ENCODE results near the gene TYW1.
"Not testable (repeated sequence)": the region's sequence is repeated elsewhere in the genome, so short reads cannot be mapped to it uniquely, and the experiment has no call there.

TYW1 gene

DNA sequence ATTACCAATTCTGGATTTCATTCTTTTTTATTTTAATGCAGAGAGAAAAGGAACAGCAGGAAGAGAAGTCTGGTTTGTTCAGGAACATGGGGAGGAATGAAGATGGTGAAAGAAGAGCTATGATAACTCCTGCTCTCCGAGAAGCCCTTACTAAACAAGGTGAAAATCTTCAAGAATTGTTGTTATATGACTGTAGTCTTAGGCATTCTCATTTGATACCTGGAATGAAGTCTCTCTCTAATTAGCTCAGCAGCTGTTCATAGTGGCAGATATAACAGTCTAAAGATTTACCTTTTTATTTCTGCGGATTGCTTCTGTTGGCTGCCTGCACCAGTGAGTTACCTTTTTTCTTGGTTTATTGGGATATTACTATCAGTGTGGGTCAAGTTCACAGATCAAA is 53.3 kb downstream of the TYW1 start:
- DNase-seq: not testable (repeated sequence)

DNA sequence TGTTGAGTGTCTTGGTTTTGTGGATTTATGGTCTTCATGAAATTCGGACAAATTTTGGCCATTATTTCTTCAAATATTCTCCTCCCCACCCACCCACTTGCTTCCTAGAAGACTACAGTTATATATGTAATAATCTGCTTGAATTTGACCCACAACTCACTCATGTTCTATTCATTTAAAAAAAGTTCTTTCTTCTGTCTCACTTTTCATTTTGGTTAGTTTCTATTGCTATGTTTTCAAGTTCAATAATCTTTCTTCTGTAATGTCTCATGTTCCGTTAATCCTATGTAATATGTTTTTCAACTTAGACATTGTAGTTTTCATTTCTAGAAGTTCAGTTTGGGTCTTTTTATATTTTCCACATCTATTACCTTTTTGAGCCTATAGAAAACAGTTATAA is 55.5 kb downstream of the TYW1 start:
- not testable (repeated sequence) for DNase-seq

DNA sequence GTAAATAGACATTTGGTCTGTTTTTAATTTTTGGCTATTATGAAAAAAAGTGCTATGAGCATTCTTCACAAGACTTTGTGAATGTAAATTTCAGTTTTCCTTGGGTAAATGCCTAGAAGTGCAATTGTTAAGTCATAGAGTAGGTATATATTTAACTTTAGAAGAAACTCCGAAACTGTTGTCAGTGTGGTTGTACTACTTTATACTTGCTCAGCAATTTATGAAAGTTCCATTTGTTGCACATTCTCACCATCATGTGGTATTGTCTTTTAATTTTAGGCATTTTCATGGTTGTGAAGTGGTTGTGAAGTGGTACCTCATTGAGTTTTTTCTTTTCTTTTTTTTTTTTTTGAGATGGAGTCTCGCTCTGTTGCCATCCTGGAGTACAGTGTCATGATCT is 60.0 kb downstream of the TYW1 start:
- no peak for DNase-seq

DNA sequence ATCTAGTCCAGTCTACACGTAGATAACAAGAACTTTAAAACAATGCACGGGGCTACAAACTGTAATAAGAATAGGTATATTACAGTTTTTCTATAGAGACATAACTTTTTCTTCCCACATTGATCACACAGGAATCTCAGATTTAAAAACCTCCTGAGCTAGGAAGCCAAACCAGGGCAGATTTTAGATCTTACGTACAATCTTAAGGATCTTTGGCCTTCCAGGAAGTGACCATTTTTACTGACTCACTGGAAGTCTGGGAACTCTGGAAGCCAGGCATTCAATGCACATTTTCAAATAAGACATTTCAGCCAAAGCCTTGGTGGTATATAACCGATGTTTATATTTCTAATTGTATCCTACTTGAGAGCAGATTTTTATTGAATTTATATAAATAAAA is 64.7 kb downstream of the TYW1 start:
- not testable (repeated sequence) for DNase-seq

DNA sequence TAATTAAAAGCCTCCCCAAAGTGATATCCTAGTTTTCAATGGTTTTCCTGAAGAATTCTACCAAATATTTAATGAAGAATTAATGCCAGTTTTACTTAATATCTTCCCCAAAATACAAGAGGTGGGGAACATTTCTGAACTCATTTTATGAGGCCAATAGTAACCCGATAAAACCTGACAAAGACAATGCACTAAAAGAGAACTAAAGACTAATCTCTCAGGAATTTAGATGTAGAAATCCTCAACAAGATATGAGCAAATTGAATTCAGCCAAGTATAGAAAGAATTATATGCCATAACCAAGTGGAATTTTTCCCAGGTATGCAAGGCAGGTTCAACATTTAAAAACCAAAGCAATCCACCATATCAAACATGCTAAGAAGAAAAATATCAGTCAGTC is 66.2 kb downstream of the TYW1 start:
- DNase-seq: not testable (repeated sequence)

DNA sequence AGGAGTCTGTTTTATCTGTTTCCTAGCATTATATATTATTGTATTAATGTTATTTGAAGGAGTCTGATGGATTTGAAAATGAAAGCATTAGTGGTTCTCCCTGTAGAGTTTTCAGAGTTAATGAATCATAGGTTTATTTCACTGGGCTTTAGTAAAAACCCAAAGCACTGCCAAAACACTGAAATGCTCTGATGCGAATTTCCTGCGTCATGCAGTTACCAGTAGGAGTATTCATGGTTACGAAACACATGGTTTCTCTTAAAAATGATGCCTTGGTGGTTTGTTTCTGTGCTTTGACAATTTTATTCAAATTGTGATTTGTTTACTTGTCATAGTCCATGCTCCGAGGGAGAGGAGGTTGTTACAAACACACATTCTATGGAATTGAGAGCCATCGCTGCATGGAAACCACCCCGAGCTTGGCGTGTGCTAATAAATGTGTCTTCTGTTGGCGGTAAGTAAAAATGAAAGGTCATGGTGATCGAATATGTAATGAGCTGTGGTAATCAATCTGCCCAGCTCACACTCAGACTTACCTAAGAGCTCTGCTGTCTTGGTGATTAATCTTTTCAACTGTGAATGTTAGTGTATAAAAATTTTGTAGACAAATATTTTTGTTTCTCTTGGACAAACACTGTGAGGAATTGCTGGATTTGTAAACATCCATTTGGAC is 70.5 kb downstream of the TYW1 start:
- DNase-seq: not testable (repeated sequence)

DNA sequence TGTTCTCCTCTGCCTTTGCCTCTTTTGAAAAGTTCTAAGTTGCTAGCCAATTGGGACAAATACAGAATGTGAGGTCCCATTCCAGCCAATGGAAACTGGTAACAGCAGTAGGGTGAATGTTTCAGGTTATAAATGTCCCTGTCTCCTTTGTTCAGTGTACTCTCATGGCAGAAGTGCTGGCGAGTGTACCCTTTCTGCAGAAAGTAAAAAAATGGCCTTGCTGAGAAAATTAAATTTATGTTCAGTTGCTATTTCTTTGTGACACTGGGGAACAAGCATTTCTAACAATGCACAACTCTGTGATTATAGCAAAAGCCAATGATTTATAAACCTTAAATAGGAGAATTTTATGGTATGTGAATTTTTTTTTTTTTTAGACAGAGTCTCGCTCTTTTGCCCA is 79.5 kb downstream of the TYW1 start:
- DNase-seq: not testable (repeated sequence)

DNA sequence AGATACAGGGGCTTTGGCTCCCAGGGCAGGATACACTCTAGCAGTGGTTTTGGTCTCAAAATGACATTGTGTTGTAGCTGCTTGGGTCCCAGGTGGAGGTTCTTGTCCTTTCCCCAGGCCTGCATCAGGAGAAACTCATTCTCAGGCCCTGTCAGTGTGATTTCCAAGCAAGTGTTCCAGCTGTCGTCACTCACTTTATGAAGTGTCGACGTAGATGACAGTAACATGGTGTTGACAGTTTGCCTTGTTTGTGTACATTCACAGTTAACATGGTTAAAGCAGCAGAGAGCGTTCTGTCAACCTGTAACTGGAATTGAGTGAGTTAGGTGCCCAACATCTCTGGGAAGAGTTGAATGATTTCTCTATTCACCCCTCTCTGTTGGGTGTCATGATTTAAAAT is 86.2 kb downstream of the TYW1 start:
- not testable (repeated sequence) for DNase-seq

DNA sequence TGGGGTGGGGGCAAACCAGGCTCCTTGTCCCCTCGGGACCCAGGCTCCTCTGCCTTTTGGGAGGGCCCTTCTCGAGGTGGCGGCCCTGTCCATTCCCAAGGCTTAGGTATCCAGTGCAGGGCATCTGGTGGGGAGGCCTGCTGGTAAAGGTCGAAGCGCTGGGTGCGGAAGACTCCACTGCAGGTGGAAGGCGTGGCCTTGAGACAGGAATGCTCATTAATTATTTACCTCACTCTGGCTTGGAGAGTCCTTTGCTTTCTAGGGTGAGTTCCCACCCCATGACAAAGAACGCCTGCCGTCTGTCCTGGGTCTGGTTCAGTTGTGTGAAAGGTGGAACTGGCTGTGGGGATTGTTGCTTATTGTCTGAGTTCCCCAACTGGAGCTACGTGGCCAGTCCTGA is 92.6 kb downstream of the TYW1 start:
- not testable (repeated sequence) for DNase-seq

DNA sequence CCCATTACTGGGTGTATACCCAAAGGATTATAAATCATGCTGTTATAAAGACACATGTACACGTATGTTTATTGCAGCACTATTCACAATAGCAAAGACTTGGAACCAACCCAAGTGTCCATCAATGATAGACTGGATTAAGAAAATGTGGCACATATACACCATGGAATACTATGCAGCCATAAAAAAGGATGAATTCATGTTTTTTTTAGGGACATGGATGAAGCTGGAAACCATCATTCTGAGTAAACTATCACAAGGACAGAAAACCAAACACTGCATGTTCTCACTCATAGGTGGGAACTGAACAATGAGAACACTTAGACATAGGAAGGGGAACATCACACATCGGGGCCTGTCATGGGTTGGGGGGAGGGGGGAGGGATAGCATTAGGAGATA is 94.4 kb downstream of the TYW1 start:
- not testable (repeated sequence) for DNase-seq

DNA sequence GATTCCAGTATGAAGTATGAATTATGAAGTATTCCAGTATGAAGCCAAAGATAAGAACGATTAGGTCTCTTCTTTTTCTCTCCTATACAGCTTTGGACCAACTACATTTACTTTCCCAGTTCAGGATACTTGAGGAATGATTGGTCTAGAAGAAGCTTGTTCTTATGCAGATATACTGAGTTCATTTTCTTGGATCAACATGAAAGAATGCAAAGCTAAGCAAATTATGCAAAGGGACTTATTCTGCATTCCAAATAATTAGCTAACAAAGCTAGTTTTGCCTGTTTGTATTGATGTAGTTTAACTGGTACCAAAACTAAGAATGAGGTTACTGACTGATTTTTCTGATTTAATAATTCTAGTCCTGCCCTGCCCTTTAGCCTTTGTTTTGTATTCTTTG is 101.4 kb downstream of the TYW1 start:
- DNase-seq: not testable (repeated sequence)

DNA sequence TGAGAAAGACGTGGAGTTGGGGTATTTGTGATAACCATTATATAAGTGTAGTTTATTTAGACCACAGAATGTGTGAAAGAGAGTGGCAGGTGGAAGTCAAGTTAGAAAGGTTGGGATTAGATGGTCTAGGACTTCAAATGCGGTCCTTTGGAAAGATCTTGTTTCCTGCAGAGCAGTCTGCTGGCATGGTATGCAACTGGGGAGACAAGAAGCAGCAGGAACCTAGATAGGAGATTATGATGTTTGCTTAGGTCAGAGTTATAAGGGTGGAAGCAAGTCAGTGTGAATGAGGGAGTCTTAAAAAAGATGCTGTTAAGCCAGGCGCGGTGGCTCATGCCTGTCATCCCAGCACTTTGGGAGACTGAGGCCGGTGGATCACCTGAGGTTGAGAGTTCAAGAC is 102.8 kb downstream of the TYW1 start:
- DNase-seq: not testable (repeated sequence)

DNA sequence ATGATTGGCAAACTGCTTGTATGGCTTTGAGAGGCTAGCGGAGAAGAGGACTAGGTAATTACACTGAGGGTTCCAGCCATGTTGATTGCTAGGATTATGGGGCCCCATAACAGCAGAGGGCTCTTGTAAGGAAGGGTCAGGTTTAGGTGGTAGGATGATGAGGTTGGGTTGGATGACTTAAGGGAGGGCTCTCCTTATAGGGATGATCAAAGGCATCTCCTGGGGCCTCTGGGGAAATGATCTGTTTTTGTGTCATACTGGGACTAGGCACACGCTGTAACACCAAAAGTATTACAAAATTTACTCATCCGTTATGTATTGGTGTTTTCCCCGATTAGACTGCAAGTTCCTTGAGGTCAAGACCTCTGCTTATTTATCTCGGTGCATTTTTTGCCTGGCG is 103.4 kb downstream of the TYW1 start:
- not testable (repeated sequence) for DNase-seq

DNA sequence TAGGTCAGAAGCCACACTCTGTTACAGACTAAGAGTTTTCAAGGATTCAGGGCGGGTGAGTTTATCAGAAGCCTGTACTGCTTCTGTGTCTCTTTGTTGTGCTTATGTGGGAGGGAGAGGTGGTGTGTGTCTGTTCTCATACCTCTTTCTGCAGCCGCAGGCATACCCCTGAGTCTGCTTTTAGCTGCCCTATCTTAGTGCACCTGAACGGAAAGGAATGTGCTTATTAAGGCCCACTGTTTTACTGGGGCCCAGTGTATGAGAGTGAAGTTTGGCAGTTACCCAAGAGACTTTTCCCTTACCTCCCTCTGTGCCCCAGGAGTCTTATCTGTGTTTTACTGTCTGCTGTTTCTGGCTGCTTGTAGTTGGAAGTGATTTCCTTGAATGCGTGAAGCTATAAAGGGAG is 104.3 kb downstream of the TYW1 start:
- no peak for DNase-seq

DNA sequence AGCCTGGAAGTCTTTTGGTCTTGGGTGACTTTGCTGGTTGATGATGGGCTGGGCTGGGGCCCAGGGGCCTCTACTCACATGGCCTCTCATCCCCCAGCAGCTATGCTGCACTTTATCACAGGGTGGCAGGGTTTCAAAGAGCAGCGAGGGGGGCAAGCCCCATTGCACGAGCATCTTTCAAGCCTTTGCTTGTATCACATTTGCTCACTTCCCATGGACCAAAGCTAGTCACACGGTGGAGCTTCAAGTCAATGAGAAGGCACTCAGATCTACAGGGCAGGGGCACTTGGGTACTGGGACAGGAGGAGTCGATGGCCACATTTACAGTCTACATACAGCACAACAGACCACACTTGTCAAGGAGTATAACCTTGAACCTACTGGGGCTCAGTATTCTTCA is 108.3 kb downstream of the TYW1 start:
- DNase-seq: not testable (repeated sequence)

DNA sequence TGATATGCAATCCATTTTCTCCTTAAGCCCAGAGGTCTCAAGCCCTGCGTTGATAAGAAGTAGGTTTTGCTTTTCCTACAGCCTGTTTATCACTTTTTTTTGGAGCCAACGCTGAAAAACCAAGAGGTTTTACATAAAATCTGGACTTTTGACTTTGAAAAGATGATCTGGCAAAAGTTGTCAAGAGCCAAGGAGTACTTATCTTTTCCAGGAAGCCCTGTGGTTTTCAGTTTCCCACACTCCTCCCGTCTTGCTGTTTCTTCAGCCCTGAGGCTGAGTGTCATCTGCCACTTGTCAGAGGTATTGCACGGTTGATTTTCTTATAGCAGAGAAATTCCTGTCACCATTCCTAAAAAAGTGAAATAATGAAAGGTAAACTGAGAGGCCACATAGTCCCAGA is 108.7 kb downstream of the TYW1 start:
- DNase-seq: no peak

DNA sequence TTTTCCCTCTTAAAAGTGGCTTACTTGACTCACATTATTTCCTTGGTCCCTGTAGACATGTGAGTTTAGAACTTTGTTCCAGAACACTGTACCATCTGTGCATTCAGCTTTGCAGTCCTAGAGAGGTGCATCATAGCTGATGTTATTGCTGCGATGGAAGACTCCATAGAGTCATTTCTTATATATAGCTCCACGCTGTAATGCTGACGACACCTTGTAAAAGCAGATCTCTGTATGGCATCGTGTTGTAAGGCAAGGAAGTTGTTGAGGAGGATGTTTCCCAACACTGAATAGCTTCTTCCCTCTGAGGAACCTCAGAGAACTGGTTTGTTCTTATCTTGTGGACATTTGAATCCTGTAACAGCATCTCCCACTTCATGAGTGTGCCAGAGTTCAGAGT is 109.6 kb downstream of the TYW1 start:
- DNase-seq: not testable (repeated sequence)

DNA sequence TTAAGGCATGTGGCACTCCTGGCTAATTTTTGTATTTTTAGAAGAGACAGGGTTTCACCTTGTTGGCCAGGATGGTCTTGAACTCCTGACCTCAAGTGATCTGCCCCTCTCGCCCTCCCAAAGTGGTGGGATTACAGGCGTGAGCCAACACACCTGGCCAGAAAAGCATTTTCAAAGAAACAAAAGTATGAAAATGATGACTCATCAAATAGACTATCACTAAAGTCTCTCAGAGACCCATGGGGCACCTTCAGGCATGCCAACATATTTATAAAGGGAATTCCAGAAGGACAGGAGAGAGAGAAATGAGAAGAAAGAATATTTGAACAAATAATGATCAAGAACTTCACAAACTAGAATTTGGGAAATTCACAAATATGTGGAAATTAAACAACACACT is 114.7 kb downstream of the TYW1 start:
- not testable (repeated sequence) for DNase-seq

DNA sequence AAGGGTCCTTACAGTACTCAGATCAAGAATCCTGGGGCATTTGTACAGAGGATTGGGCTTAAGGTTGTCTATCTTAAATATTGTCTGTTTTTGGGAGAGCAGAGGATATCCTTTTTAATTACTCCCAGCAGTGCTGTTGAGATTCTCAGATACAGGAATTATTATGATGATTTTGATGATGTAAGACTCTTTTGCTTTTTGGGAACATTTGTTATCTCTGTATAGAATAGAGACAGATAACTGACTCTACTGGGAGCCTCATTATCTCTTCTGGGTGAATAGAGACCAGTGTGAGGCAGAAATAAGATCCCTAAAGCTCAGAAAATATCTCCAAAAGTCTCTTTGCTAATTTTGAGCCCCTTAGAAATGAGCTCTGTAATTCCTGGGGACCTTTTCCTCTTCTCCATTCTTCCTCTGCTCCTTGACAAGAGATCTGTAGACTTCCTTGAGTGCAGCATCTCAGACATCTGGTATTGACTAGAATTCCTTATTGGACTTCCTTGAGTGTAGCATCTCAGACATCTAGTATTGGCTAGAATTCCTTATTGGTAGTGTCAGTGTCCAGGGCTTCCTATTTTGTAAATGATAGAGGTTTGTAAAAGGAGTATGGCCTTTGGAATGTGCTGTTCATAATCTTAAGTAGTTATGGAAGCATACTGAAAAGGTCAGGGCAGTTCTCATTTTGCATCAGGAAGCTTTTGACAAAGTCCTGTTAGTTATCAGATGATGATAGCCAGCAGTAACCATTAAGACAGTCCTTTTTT is 118.0 kb downstream of the TYW1 start:
- not testable (repeated sequence) for DNase-seq

DNA sequence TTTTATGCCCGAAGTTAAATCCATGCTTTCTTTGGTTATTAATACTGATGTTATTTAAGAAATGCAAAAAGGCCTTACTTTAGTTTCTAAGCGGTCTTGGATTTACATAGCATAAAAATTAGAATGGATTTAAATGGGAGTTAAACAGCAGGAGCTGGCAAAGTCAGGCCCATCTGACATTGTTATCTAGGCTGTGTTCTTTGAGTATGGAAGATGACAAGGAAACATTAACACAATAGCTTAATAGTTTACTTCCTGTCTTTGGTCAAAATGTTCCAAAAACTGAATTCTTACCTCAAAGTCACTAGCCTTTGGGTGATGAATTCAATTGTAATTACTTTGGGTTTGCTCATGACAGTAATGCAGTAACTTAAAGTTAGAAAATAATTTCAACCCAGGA is 123.9 kb downstream of the TYW1 start:
- DNase-seq: not testable (repeated sequence)

DNA sequence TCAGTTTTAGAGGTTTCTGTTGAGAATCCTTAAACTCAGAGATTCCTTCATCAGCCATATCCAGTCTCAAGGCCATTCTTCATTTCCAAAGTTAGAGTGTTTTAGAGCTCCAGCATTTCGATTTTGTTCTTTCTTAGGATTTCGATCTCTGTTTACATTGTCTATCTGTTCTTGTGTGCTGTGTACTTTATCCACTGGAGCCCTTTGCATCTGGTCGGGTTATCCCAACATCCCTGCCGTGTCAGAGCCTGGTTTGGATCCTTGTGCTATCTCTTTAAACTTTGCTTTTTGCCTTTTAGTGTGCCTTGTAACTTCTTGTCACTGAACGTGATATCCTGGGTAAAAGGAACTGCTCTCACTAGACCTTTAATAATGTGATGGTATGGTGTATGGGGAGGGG is 131.6 kb downstream of the TYW1 start:
- not testable (repeated sequence) for DNase-seq

DNA sequence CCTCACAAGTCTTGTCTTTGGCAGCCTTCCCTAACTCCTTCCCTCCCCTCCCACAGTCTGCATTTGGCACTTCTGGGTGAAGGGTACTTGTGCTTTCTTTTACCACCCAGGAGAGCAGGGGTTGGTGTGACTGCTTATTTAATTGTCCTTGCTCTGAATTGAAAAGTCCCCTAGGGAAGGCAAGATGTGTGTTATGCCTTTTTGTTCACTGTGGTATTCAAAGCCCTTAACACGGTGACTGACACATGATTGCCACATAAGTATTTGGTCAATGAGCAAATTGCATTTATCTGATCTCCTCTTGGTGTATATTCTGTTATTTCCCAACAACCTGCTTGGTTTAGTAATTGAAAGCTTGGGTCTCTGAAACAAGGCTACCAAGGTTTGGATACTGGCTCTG is 134.1 kb downstream of the TYW1 start:
- DNase-seq: not testable (repeated sequence)

DNA sequence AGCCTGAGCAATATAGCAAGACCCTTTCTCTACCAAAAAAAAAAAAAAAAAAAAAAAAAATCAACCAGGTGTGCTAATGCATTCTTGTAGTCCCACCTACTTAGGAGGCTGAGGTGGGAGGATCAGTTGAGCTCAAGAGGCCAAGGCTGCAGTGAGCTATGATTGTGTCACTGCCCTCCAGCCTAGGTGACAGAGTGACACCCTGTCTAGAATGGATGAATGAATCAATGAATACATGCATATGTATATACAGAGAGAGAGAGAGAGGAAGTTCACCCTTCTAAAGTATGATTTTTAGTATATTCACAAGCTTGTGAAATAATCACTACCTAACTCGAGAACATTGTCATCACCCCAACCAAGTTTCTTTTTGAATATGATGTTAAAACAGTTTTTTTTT is 138.3 kb downstream of the TYW1 start:
- DNase-seq: not testable (repeated sequence)
